Spleen (tissue), 11 donors: Measurements from ENCODE around the gene PLXNC1. TPM values are rescaled to one million over a fixed set of nuclear protein-coding genes. Genes with fewer than 3 reads are reported as not detected.

Experiments used
- DNase-seq: peaks from one replicate; pipeline ENCODE4 v3.0.0-alpha.2; 2020
- H3K27ac ChIP-seq, 8 donors: fragments of 200-600 bp; sonication (generic) in 7 of 8; 1 replicate in 4 of 8; 2 replicates in 4 of 8; pipeline versions ENCODE4 v1.5.0 to v1.8.0; 2016 to 2021; ENCODE audit warnings: inconsistent platforms in 4 of 8, mild to moderate bottlenecking in 4 of 8, moderate library complexity in 1 of 8
- H3K27me3 ChIP-seq, 7 donors: fragments of 200-600 bp; sonication (generic) in 6 of 7; replicated peaks in 1 of 7; 1 replicate in 4 of 7; 2 replicates in 3 of 7; pipeline versions ENCODE4 v1.5.0 to v1.8.0; 2016 to 2021; ENCODE audit warnings: inconsistent platforms in 3 of 7, mild to moderate bottlenecking in 1 of 7
- H3K36me3 ChIP-seq, 6 donors: fragments of 200-600 bp; sonication (generic) in 5 of 6; 1 replicate in 4 of 6; 2 replicates in 2 of 6; pipeline versions ENCODE4 v1.5.0 to v1.8.0; 2016 to 2021; ENCODE audit warnings: inconsistent platforms in 2 of 6
- H3K4me1 ChIP-seq, 6 donors: fragments of 200-600 bp; sonication (generic) in 5 of 6; 1 replicate in 3 of 6; 2 replicates in 3 of 6; pipeline versions ENCODE4 v1.5.0 to v1.8.0; 2016 to 2021; ENCODE audit warnings: inconsistent platforms in 3 of 6
- H3K4me3 ChIP-seq, 8 donors: fragments of 200-600 bp; sonication (generic) in 7 of 8; 1 replicate in 4 of 8; 2 replicates in 4 of 8; pipeline versions ENCODE4 v1.5.0 to v1.8.0; 2016 to 2021; ENCODE audit warnings: inconsistent platforms in 4 of 8, mild to moderate bottlenecking in 4 of 8, moderate library complexity in 2 of 8
- H3K9me3 ChIP-seq, 8 donors: fragments of 200-600 bp; sonication (generic) in 7 of 8; 1 replicate in 4 of 8; 2 replicates in 4 of 8; pipeline versions ENCODE4 v1.5.0 to v1.8.0; 2016 to 2021; ENCODE audit warnings: inconsistent platforms in 4 of 8
- POLR2A ChIP-seq, 3 donors: fragments of 450-650 bp; IDR thresholded peaks; one replicate each; pipeline ENCODE4 v1.5.1; 2017; ENCODE audit warnings: antibody characterized with exemption in 3 of 3, mild to moderate bottlenecking in 1 of 3
- POLR2AphosphoS5 ChIP-seq, 3 donors: sonication (generic); formaldehyde crosslinking; IDR thresholded peaks; one replicate each; pipeline ENCODE4 v1.5.1; 2017; ENCODE audit warnings: antibody characterized with exemption in 3 of 3
- WGBS, 5 donors: extraction: QIAGEN DNeasy Blood & Tissue Kit in 3 of 5; methylation state at CpG; one replicate each; pipeline versions ENCODE4 v1.1.5 to v1.1.7; 2013 to 2018; 5-methylcytosine and 5-hydroxymethylcytosine counted together
- intact Hi-C: fragments of 100-400 bp; cut with DNase I; formaldehyde crosslinking; loops from one replicate; pipeline ENCODE4 v1.15.0; 2023; ENCODE audit warnings: low total_unique reads
- polyA plus RNA-seq, 3 donors: library from polyadenylated mRNA; stranded (reverse); fragments of 200-250 nt; gene quantifications; one replicate each; pipeline ENCODE4 v1.2.1, GENCODE V29; 2013
- total RNA-seq, 7 donors: library from RNA; depleted of rRNA in 3 of 7; stranded (reverse); fragments of >200 nt in 3 of 7; fragmentation: NEBNext Ultra II Directional in 4 of 7; extraction: Animal tissue kit (Norgen Biotek cat#: 25700) in 4 of 7; gene quantifications; one replicate each; pipeline versions ENCODE4 v1.1.0 to v1.2.1, GENCODE V29; 2016 to 2021
- TF ChIP-seq, protein P1 (sequence below), 11 experiments: fragments of 200-600 bp in 7 of 11; fragments of 450-650 bp in 4 of 11; sonication (generic) in 4 of 11; IDR thresholded peaks in 8 of 11; conservative IDR thresholded peaks in 3 of 11; 1 replicate in 7 of 11; 2 replicates in 4 of 11; pipeline versions ENCODE4 v1.4.0 to v1.8.0; 2016 to 2021; ENCODE audit warnings: antibody characterized with exemption in 11 of 11, inconsistent platforms in 4 of 11, mild to moderate bottlenecking in 1 of 11
- donor health status: healthy with polysubstance abuse.
- donor health status: DM: no; HTN: no; CAD: no; lungs with moderate emphysema.
- donor health status: DM: no; HTN: no; CAD: no.
- donor health status: Bipolar disorder and iron deficiency.
- donor health status: healthy.
- donor health status: DM: no; HTN: no; CAD: no.
- donor health status: DM: yes; HTN: yes; CAD: no.

PLXNC1 gene
- total and polyA plus RNA-seq, 10 donors = 6.8 to 138 (median 69.7) TPM

DNA sequence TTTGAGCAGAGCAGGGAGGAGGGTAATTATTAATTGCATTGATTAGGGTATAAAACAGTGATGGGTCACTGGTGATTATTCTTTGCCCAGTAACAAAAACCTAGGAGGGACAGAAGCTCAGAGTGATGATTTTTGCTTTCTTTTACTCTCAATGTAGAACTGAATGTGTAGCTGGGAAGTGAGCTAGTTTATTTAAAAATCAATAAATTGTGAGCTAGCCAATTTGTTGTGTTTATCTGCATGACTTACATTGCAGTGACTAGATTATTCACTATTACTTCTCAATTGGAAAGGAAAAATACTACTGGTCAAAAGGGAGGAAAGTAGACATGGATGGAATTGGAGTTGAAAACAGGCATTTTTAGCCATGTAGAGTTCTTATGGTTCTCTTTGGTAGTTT lies 107.1 kb downstream of the PLXNC1 start:
- TF ChIP-seq POLR2AphosphoS5 (IDR thresholded peaks at IDR 0.05) (no peak), POLR2A (IDR thresholded peaks at IDR 0.05) (no peak)
- TF ChIP-seq, protein P1, sequence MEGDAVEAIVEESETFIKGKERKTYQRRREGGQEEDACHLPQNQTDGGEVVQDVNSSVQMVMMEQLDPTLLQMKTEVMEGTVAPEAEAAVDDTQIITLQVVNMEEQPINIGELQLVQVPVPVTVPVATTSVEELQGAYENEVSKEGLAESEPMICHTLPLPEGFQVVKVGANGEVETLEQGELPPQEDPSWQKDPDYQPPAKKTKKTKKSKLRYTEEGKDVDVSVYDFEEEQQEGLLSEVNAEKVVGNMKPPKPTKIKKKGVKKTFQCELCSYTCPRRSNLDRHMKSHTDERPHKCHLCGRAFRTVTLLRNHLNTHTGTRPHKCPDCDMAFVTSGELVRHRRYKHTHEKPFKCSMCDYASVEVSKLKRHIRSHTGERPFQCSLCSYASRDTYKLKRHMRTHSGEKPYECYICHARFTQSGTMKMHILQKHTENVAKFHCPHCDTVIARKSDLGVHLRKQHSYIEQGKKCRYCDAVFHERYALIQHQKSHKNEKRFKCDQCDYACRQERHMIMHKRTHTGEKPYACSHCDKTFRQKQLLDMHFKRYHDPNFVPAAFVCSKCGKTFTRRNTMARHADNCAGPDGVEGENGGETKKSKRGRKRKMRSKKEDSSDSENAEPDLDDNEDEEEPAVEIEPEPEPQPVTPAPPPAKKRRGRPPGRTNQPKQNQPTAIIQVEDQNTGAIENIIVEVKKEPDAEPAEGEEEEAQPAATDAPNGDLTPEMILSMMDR (IDR thresholded peaks at IDR 0.05 in 8 of 11, conservative IDR thresholded peaks at IDR 0.05 in 3 of 11) = no peak
- H3K27ac ChIP-seq = no peak overlapping the region

DNA sequence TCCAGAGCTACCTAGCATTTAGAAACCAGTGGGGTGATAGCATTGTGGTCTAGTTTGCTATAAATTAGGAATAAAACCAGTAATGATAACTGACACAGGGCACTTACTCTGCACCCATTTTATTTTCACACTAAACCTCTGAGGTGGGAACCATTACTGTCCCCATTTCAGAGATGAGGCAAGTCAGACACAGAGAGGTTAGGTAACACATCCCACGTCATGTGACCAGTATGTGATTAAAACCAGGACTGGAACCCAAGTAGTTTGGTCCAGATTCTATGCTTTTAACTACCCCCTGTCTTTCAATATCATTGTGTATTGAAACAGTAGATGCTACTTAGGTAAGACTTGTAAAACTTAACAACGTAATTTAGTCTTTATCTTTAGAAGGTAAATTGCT lies 110.2 kb downstream of the PLXNC1 start:
- TF ChIP-seq POLR2A (IDR thresholded peaks at IDR 0.05) (no peak), POLR2AphosphoS5 (IDR thresholded peaks at IDR 0.05) (no peak)
- TF ChIP-seq, protein P1 (IDR thresholded peaks at IDR 0.05 in 8 of 11, conservative IDR thresholded peaks at IDR 0.05 in 3 of 11) = no peak
- Histone ChIP-seq H3K4me3 (no peak overlapping the region), H3K36me3 (peaks cover 0 to 77% (median 27%) of the 10 kb centered on the region in 6 donors), H3K27me3 (no peaks in the 10 kb centered on the region), H3K9me3 (no peaks in the 10 kb centered on the region), H3K27ac (peak overlapping the region in 5 of 8 donors; percentile 18 to 58 (median 36)), H3K4me1 (peaks cover 15 to 37% (median 26%) of the 10 kb centered on the region in 6 donors)
- WGBS, 5 donors = 73 to 87% (median 80%) methylated on average over 2 of the region's 2 CpGs
- intact Hi-C loops = no loop called here
- DNase-seq = no peak

More for the DNA sequence above, 107.1 kb downstream of the PLXNC1 start:
- Histone ChIP-seq H3K27me3 (no peaks in the 10 kb centered on the region), H3K4me3 (no peak overlapping the region), H3K9me3 (no peaks in the 10 kb centered on the region), H3K4me1 (peaks cover 0 to 8% (median 0%) of the 10 kb centered on the region in 6 donors), H3K36me3 (peaks cover 0 to 90% (median 28%) of the 10 kb centered on the region in 6 donors)
- intact Hi-C loops = no loop called here
- no peak for DNase-seq

DNA sequence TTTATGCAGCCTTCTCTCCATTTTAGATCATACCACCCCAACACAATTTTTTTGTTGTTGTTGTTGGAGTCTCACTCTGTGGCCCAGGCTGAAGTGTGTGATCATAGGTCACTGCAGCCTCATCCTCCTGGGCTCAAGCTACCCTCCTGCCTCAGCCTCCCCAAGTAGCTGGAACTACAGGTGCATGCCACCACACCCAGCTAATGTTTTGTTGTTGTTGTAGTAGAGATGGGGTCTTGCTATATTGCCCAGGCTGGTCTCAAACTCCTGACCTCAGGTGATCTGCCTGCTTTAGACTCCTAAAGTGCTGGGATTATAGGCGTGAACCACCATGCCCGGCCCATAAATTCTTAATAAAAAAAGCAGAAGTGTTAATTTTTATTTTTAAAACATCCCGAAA lies 111.6 kb downstream of the PLXNC1 start:
- no peaks in the 10 kb centered on the region for H3K27me3 ChIP-seq
- intact Hi-C loops = no loop called here
- peaks cover 18 to 52% (median 37%) of the 10 kb centered on the region in 6 donors for H3K4me1 ChIP-seq
- H3K27ac ChIP-seq = peak overlapping the region in 3 of 8 donors; percentile 0 to 88 (median 3)
- no peak for DNase-seq
- no peaks in the 10 kb centered on the region for H3K9me3 ChIP-seq
- TF ChIP-seq POLR2A (IDR thresholded peaks at IDR 0.05) = no peak
- TF ChIP-seq, protein P1 (IDR thresholded peaks at IDR 0.05 in 8 of 11, conservative IDR thresholded peaks at IDR 0.05 in 3 of 11) = no peak
- H3K4me3 ChIP-seq = no peak overlapping the region
- WGBS, 5 donors = 88 to 92% (median 90%) methylated on average over 3 of the region's 3 CpGs
- H3K36me3 ChIP-seq = peaks cover 0 to 75% (median 22%) of the 10 kb centered on the region in 6 donors

DNA sequence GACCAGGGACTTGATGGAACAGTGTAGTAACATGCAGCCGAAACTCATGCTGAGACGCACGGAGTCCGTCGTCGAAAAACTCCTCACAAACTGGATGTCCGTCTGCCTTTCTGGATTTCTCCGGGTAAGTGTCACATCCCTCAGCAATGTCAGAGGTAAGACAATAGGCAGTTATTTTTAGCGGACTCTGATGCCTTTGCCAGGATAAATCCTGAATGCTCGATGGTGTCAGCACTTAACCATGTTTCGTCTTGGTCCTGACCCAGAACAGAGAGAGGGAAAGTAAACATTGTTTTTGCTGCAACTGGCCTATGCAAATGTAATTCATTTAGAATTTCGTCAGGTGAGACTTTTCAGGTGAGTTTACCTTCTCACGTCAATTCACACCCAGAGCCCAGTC lies 112.3 kb downstream of the PLXNC1 start:
- intact Hi-C loops = no loop called here
- H3K27ac ChIP-seq = peak overlapping the region in 5 of 8 donors; percentile 85 to 94 (median 89)
- no peak overlapping the region for H3K4me3 ChIP-seq
- H3K36me3 ChIP-seq = peaks cover 0 to 75% (median 19%) of the 10 kb centered on the region in 6 donors
- 88 to 93% (median 93%) methylated on average over 13 of the region's 13 CpGs for WGBS, 5 donors
- peaks cover 18 to 59% (median 38%) of the 10 kb centered on the region in 6 donors for H3K4me1 ChIP-seq
- no peaks in the 10 kb centered on the region for H3K9me3 ChIP-seq
- TF ChIP-seq, protein P1 (IDR thresholded peaks at IDR 0.05 in 8 of 11, conservative IDR thresholded peaks at IDR 0.05 in 3 of 11) = no peak
- TF ChIP-seq POLR2AphosphoS5 (IDR thresholded peaks at IDR 0.05) (no peak), POLR2A (IDR thresholded peaks at IDR 0.05) (no peak)
- H3K27me3 ChIP-seq = no peaks in the 10 kb centered on the region
- DNase-seq = no peak
